ENCODE results near the gene LRGUK.

The LRGUK gene

GRCh38 chr7:134287916-134288659 is 160.9 kb downstream of the LRGUK start:
- Histone ChIP-seq H3K14ac (ENCODE audit: low read length) (no peak overlapping the region), H4K8ac (ENCODE audit: low read depth, low read length) (no peak overlapping the region), H2BK120ac (ENCODE audit: low read depth, low read length) (no peak overlapping the region), H3K4me2 (ENCODE audit: insufficient read depth, low read length, poor library complexity, severe bottlenecking) (no peak overlapping the region), H3K4me3 (ENCODE audit: low read length in 2 of 2) (no peak overlapping the region), H3K9ac (ENCODE audit: low read depth, low read length, poor library complexity) (no peak overlapping the region), H3K27ac (replicated peaks; ENCODE audit: low read length) (peak overlapping the region; percentile 7), H3K18ac (ENCODE audit: low read length) (no peak overlapping the region), H3K9me3 (replicated peaks in 1 of 2; ENCODE audit: control insufficient read depth in 2 of 2, insufficient read depth in 1 of 2, low read depth in 1 of 2, low read length in 2 of 2) (no peaks in the 10 kb centered on the region), H3K4ac (ENCODE audit: low read length) (no peak overlapping the region), H2AK5ac (ENCODE audit: low read depth, low read length) (no peak overlapping the region), H2AFZ (ENCODE audit: low read length) (no peak overlapping the region), H4K91ac (ENCODE audit: low read depth, low read length, poor library complexity) (no peak overlapping the region), H3K23ac (ENCODE audit: low read depth, low read length, poor library complexity) (no peak overlapping the region), H2BK5ac (ENCODE audit: low read length) (no peak overlapping the region), H2BK12ac (ENCODE audit: low read length) (no peak overlapping the region), H3K27me3 (ENCODE audit: control insufficient read depth in 3 of 3, insufficient read depth in 3 of 3, low read depth in 1 of 3, low read length in 3 of 3) (no peaks in the 10 kb centered on the region), H3K4me1 (ENCODE audit: control insufficient read depth in 2 of 2, insufficient read depth in 1 of 2, low read depth in 1 of 2, low read length in 2 of 2) (peaks cover 0 to 2% of the 10 kb centered on the region in 2 donors), H2BK15ac (ENCODE audit: low read length) (no peak overlapping the region), H3K36me3 (replicated peaks in 1 of 2; ENCODE audit: control insufficient read depth in 2 of 2, insufficient read depth in 2 of 2, low read length in 2 of 2) (peaks cover 2 to 10% of the 10 kb centered on the region in 2 donors), H3K79me1 (ENCODE audit: low read depth, low read length) (no peaks in the 10 kb centered on the region)
- no peak for DNase-seq (ENCODE audit: low spot score)
- no CpG with 5 or more reads among the region's 12 CpGs for WGBS, 2 donors (ENCODE audit: extremely low coverage in 2 of 2, insufficient read length in 2 of 2, insufficient replicate concordance in 1 of 2)

- Histone ChIP-seq H3K27me3 (ENCODE audit: control insufficient read depth in 3 of 3, insufficient read depth in 3 of 3, low read depth in 1 of 3, low read length in 3 of 3) (no peaks in the 10 kb centered on the region), H2AK5ac (ENCODE audit: low read depth, low read length) (no peak overlapping the region), H4K91ac (ENCODE audit: low read depth, low read length, poor library complexity) (no peak overlapping the region), H3K27ac (replicated peaks; ENCODE audit: low read length) (no peak overlapping the region), H3K18ac (ENCODE audit: low read length) (no peak overlapping the region), H2BK15ac (ENCODE audit: low read length) (no peak overlapping the region), H3K9ac (ENCODE audit: low read depth, low read length, poor library complexity) (no peak overlapping the region), H3K4me2 (ENCODE audit: insufficient read depth, low read length, poor library complexity, severe bottlenecking) (no peak overlapping the region), H3K14ac (ENCODE audit: low read length) (no peak overlapping the region), H3K23ac (ENCODE audit: low read depth, low read length, poor library complexity) (no peak overlapping the region), H2BK5ac (ENCODE audit: low read length) (no peak overlapping the region), H2BK120ac (ENCODE audit: low read depth, low read length) (no peak overlapping the region), H3K9me3 (replicated peaks in 1 of 2; ENCODE audit: control insufficient read depth in 2 of 2, insufficient read depth in 1 of 2, low read depth in 1 of 2, low read length in 2 of 2) (no peaks in the 10 kb centered on the region), H3K4me3 (ENCODE audit: low read length in 2 of 2) (no peak overlapping the region), H2BK12ac (ENCODE audit: low read length) (no peak overlapping the region), H4K8ac (ENCODE audit: low read depth, low read length) (no peak overlapping the region), H3K36me3 (replicated peaks in 1 of 2; ENCODE audit: control insufficient read depth in 2 of 2, insufficient read depth in 2 of 2, low read length in 2 of 2) (peaks cover 8 to 22% of the 10 kb centered on the region in 2 donors), H2AFZ (ENCODE audit: low read length) (no peak overlapping the region), H3K79me1 (ENCODE audit: low read depth, low read length) (no peaks in the 10 kb centered on the region), H3K4me1 (ENCODE audit: control insufficient read depth in 2 of 2, insufficient read depth in 1 of 2, low read depth in 1 of 2, low read length in 2 of 2) (peaks cover 0 to 2% of the 10 kb centered on the region in 2 donors), H3K4ac (ENCODE audit: low read length) (no peak overlapping the region)
- WGBS, 2 donors (ENCODE audit: extremely low coverage in 2 of 2, insufficient read length in 2 of 2, insufficient replicate concordance in 1 of 2) = no CpG with 5 or more reads among the region's 7 CpGs
- DNase-seq (ENCODE audit: low spot score) = no peak
Observed at GRCh38 chr7:134289423-134289822, 162.3 kb downstream of the LRGUK start.

GRCh38 chr7:134289841-134290240 is 162.7 kb downstream of the LRGUK start:
- Histone ChIP-seq H3K4me2 (ENCODE audit: insufficient read depth, low read length, poor library complexity, severe bottlenecking) (no peak overlapping the region), H2AK5ac (ENCODE audit: low read depth, low read length) (no peak overlapping the region), H2AFZ (ENCODE audit: low read length) (no peak overlapping the region), H2BK12ac (ENCODE audit: low read length) (no peak overlapping the region), H4K91ac (ENCODE audit: low read depth, low read length, poor library complexity) (no peak overlapping the region), H3K18ac (ENCODE audit: low read length) (no peak overlapping the region), H3K27me3 (ENCODE audit: control insufficient read depth in 3 of 3, insufficient read depth in 3 of 3, low read depth in 1 of 3, low read length in 3 of 3) (no peaks in the 10 kb centered on the region), H3K4me3 (ENCODE audit: low read length in 2 of 2) (no peak overlapping the region), H3K14ac (ENCODE audit: low read length) (no peak overlapping the region), H3K9me3 (replicated peaks in 1 of 2; ENCODE audit: control insufficient read depth in 2 of 2, insufficient read depth in 1 of 2, low read depth in 1 of 2, low read length in 2 of 2) (no peaks in the 10 kb centered on the region), H2BK5ac (ENCODE audit: low read length) (no peak overlapping the region), H3K27ac (replicated peaks; ENCODE audit: low read length) (no peak overlapping the region), H2BK15ac (ENCODE audit: low read length) (no peak overlapping the region), H3K4ac (ENCODE audit: low read length) (no peak overlapping the region), H2BK120ac (ENCODE audit: low read depth, low read length) (no peak overlapping the region), H3K9ac (ENCODE audit: low read depth, low read length, poor library complexity) (no peak overlapping the region), H3K79me1 (ENCODE audit: low read depth, low read length) (no peaks in the 10 kb centered on the region), H3K23ac (ENCODE audit: low read depth, low read length, poor library complexity) (no peak overlapping the region), H3K36me3 (replicated peaks in 1 of 2; ENCODE audit: control insufficient read depth in 2 of 2, insufficient read depth in 2 of 2, low read length in 2 of 2) (peaks cover 10 to 26% of the 10 kb centered on the region in 2 donors), H3K4me1 (ENCODE audit: control insufficient read depth in 2 of 2, insufficient read depth in 1 of 2, low read depth in 1 of 2, low read length in 2 of 2) (peaks cover 0 to 2% of the 10 kb centered on the region in 2 donors), H4K8ac (ENCODE audit: low read depth, low read length) (no peak overlapping the region)
- no CpG with 5 or more reads among the region's 2 CpGs for WGBS, 2 donors (ENCODE audit: extremely low coverage in 2 of 2, insufficient read length in 2 of 2, insufficient replicate concordance in 1 of 2)
- DNase-seq (ENCODE audit: low spot score) = no peak

GRCh38 chr7:134290286-134290685 is 163.1 kb downstream of the LRGUK start:
- H2BK5ac ChIP-seq (ENCODE audit: low read length) = no peak overlapping the region
- H4K91ac ChIP-seq (ENCODE audit: low read depth, low read length, poor library complexity) = no peak overlapping the region
- no peaks in the 10 kb centered on the region for H3K27me3 ChIP-seq (ENCODE audit: control insufficient read depth in 3 of 3, insufficient read depth in 3 of 3, low read depth in 1 of 3, low read length in 3 of 3)
- no peak overlapping the region for H2AK5ac ChIP-seq (ENCODE audit: low read depth, low read length)
- no peak overlapping the region for H3K9ac ChIP-seq (ENCODE audit: low read depth, low read length, poor library complexity)
- H2BK120ac ChIP-seq (ENCODE audit: low read depth, low read length) = no peak overlapping the region
- no peak overlapping the region for H3K27ac ChIP-seq (replicated peaks; ENCODE audit: low read length)
- no peaks in the 10 kb centered on the region for H3K79me1 ChIP-seq (ENCODE audit: low read depth, low read length)
- no peak overlapping the region for H3K4me3 ChIP-seq (ENCODE audit: low read length in 2 of 2)
- no peak overlapping the region for H3K4ac ChIP-seq (ENCODE audit: low read length)
- H4K8ac ChIP-seq (ENCODE audit: low read depth, low read length) = no peak overlapping the region
- WGBS, 2 donors (ENCODE audit: extremely low coverage in 2 of 2, insufficient read length in 2 of 2, insufficient replicate concordance in 1 of 2) = no CpG with 5 or more reads among the region's 3 CpGs
- peaks cover 12 to 31% of the 10 kb centered on the region in 2 donors for H3K36me3 ChIP-seq (replicated peaks in 1 of 2; ENCODE audit: control insufficient read depth in 2 of 2, insufficient read depth in 2 of 2, low read length in 2 of 2)
- H3K14ac ChIP-seq (ENCODE audit: low read length) = no peak overlapping the region
- no peak overlapping the region for H3K4me2 ChIP-seq (ENCODE audit: insufficient read depth, low read length, poor library complexity, severe bottlenecking)
- H2AFZ ChIP-seq (ENCODE audit: low read length) = no peak overlapping the region
- H3K23ac ChIP-seq (ENCODE audit: low read depth, low read length, poor library complexity) = no peak overlapping the region
- no peak for DNase-seq (ENCODE audit: low spot score)
- H3K9me3 ChIP-seq (replicated peaks in 1 of 2; ENCODE audit: control insufficient read depth in 2 of 2, insufficient read depth in 1 of 2, low read depth in 1 of 2, low read length in 2 of 2) = no peaks in the 10 kb centered on the region
- H3K4me1 ChIP-seq (ENCODE audit: control insufficient read depth in 2 of 2, insufficient read depth in 1 of 2, low read depth in 1 of 2, low read length in 2 of 2) = peaks cover 0 to 2% of the 10 kb centered on the region in 2 donors
- no peak overlapping the region for H2BK15ac ChIP-seq (ENCODE audit: low read length)
- H3K18ac ChIP-seq (ENCODE audit: low read length) = no peak overlapping the region
- no peak overlapping the region for H2BK12ac ChIP-seq (ENCODE audit: low read length)

Measured in neuronal stem cell (in vitro differentiated cells).